SU-DHL-6 (cell line): ENCODE measurements around the gene CACNB2.

Experiments used
- CTCF ChIP-seq: fragments of 200-600 bp; sonication (generic); IDR thresholded peaks from one replicate; pipeline ENCODE4 v1.5.1; 2017; ENCODE audit warnings: antibody characterized with exemption, mild to moderate bottlenecking, low read length, moderate library complexity; ENCODE audit not compliant: insufficient read depth, poor library complexity, severe bottlenecking
- EZH2phosphoT487 ChIP-seq: fragments of 200-600 bp; sonication (generic), shearing (Covaris generic); conservative IDR thresholded peaks from 2 replicates; pipeline ENCODE4 v1.6.1; 2018; ENCODE audit warnings: mild to moderate bottlenecking, antibody characterized with exemption, low read length, moderate library complexity, mixed read lengths

DNA sequence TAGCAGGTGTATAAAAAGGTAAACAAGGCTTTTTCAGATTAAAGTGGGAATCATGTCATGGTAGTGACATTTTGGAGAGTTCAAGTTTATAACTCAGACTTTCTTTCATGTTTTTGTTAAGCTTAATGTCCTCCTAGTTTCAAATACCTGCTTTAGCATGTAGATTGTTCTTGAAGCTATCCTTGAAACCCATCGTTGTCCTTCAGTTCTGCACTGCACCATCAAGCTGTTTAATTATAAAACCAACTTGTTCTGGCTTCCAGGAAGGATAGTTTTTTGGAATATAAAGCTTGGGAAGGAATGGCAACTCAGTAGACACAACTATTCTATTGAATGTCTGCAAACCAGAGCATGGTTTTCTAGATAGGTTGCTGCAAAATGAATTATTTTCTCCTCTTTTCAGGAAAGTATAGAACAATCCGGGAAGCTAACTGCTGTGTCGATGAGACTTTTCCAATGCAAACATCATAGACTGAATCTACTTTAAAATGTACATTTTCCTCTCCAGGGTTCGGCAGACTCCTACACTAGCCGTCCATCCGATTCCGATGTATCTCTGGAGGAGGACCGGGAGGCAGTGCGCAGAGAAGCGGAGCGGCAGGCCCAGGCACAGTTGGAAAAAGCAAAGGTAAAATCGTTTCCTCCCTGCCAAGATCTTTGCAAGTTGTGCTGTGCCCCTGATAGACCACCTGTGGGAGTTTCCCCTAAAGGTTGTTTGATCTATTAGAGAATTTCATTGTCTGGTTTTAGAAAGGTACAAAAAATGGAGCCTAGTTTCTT, 261.4 kb downstream of the CACNB2 start:
- TF ChIP-seq CTCF (no peak), EZH2phosphoT487 (no peak)
